ENCODE data around the gene JOSD2.
A peak's percentile ranks its signal among the peaks of the same experiment; 100 is the strongest.
"Not testable (repeated sequence)": the region's sequence is repeated elsewhere in the genome, so short reads cannot be mapped to it uniquely, and the experiment has no call there.

JOSD2 gene

GRCh38 chr19:50478901-50479715 is 31.9 kb downstream of the JOSD2 start:
- H3K4me3 ChIP-seq (ENCODE audit: low read depth, low read length) = no peak overlapping the region

DNA sequence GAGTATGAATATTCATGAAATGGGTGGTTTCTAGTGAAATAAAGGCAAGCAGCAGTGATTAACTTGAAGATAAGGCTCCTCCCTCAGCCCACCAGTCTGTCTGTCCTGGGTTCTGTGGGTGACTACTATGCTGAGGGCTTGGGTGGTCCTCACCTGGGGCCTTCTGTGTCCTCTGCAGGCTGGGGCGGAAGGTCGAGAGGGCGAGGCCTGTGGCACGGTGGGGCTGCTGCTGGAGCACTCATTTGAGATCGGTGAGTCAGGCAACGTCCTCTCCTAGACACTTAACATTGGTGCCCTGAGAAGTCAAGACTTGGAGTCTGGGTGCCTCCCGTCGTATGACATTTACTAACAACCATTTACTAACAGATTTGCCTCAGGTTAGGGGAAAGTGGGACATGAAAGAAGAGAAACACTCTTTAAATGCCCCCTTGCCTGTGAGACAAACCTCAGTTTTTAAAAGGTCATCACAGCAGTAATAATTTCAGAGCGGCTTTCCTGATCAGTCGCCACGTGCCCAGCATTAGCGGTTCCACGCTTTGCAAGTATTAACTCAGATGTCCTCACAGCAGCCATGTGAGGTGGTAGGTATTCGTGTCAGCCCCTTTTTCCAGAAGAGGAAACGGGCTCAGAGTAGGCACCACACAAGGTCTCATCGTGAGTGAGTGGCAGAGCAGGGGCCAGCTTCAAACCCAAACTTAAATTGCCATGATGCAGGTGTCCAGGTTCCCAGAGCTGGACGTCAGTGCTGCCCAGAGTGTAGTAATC is 33.1 kb downstream of the JOSD2 start:
- no peak overlapping the region for H3K4me3 ChIP-seq (ENCODE audit: low read depth, low read length)

DNA sequence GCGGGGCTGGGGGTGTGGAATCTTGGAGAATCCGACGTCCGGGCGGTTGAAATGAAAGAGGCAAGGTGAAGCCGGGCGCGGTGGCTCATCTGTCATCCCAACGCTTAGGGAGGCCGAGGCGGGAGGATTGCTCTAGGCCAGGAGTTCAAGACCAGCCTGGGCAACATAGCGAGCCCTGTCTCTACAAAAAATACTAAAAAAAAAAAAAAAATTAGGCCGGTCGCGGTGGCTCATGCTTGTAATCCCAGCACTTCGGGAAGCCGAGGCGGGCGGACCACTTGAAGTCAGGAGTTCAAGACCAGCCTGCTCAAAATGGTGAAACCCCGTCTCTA is 34.1 kb downstream of the JOSD2 start:
- H3K4me3 ChIP-seq (ENCODE audit: low read depth, low read length) = peak overlapping the region; percentile 93

- H3K4me3 ChIP-seq (ENCODE audit: low read depth, low read length) = peak within 1 kb of the TSS; percentile 93
Measured at GRCh38 chr19:50476224-50476906, 34.6 kb downstream of the JOSD2 start, which contains the start of the genes EMC10 and GARIN5A. Gene EMC10 (plus strand): TSS chr19:50476507. CDS start chr19:50476545, 38 bp downstream. Gene GARIN5A (minus strand): TSS chr19:50476848. CDS start chr19:50476388, 460 bp downstream.

GRCh38 chr19:50475736-50476223 is 35.2 kb downstream of the JOSD2 start:
- peak overlapping the region; percentile 22 for H3K4me3 ChIP-seq (ENCODE audit: low read depth, low read length)

DNA sequence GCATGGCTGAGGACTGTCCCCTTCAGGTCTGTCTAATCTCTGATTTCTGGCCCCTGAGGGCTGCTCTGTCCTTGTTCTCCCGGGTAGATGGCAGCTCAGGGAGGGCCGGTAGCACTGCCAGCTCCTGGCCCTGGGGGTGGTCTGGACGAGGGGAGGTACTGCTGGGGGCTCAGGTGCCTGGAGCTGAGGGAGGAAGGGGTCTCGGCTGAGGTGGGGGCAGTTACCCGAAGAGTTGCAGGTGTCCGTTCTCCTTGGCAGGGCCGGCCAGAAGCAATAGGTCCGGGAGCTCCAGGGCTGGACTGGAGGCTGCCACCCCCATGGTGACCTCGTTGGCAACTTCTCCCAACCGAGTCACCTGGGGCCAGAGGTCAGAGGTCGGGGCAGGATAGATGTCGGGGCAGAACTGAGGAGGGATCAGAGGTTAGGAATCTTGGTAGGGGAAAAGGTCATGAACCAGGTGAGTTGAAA is 35.9 kb downstream of the JOSD2 start:
- no peak overlapping the region for H3K4me3 ChIP-seq (ENCODE audit: low read depth, low read length)

DNA sequence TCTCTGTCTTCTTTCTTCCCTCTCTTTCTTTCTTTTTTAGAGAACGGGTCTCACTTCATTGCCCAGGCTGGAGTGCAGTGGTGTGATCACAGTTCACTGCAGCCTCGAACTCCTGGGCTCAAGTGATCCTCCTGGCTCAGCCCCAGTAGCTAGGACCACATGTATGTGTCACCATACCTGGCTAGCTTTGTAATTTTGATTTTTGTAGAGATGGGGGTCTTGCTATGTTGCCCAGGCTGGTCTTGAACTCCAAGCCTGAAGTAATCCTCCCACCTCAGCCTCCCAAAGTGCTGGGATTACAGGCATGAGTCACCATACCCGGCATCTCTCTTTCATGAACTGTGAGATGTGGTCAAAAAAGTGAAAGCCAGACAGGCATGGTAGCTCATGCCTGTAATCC is 37.7 kb downstream of the JOSD2 start:
- not testable (repeated sequence) for H3K4me3 ChIP-seq (ENCODE audit: low read depth, low read length)

DNA sequence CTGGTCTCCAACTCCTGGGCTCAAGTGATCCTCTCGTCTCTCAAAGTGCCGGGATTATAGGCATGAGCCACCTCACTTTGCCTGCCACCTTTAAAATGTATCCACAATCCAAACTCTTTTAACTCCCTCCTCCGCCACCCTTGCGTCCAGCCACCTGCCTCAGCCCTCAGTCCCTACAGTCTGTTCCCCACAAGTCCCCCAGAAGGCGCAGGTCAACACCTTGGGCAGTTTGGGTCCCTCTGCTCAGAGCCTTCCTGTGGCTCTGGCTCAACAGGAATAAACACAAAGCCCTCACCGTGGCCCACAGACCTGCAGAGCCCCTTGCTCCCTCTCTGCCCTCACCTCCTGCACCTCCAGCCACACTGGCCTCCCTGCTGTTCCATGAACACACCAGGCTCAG is 42.2 kb downstream of the JOSD2 start:
- no peak overlapping the region for H3K4me3 ChIP-seq (ENCODE audit: low read depth, low read length)

DNA sequence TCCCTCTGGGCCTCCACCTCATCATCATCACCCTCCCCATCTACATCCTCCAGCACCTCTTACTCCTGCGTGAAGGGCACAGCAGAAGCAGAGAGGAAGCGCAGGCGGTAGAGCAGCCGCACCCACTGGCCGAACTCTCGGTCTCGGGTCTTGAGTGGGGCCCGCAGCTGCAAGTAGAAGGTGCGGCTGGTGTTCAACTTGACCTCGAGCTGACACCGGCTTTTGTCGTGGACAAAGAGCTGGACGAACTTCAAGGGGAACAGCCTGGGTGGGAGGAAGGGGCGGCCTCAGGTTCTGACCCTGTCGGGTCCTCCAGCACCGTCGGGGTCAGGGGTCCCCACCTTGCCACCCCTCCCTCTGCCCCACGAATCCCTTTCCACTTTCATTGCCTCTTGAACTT is 43.4 kb downstream of the JOSD2 start:
- no peak overlapping the region for H3K4me3 ChIP-seq (ENCODE audit: low read depth, low read length)

DNA sequence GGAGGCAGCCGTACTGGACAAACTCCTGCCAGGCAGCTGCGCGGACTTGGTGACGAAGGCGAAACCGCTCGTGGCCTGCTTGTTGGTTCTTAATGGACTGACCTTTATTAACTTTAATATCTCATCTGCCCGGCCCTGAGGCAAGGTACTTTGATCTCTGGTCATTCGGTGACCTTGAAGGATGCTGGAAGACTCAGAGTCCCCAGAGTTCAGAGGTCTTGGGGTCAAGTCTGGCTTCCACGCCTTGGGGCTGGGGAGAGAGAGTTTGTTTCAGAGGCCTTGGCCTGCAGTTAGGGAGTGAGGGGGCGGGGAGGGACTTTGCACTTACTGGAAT is 44.3 kb downstream of the JOSD2 start:
- no peak overlapping the region for H3K4me3 ChIP-seq (ENCODE audit: low read depth, low read length)

- H3K4me3 ChIP-seq (ENCODE audit: low read depth, low read length) = no peak overlapping the region
Measured at GRCh38 chr19:50465986-50466705, 44.8 kb downstream of the JOSD2 start.

- H3K4me3 ChIP-seq (ENCODE audit: low read depth, low read length) = no peak overlapping the region
Measured at GRCh38 chr19:50465000-50465399, 46.0 kb downstream of the JOSD2 start.

DNA sequence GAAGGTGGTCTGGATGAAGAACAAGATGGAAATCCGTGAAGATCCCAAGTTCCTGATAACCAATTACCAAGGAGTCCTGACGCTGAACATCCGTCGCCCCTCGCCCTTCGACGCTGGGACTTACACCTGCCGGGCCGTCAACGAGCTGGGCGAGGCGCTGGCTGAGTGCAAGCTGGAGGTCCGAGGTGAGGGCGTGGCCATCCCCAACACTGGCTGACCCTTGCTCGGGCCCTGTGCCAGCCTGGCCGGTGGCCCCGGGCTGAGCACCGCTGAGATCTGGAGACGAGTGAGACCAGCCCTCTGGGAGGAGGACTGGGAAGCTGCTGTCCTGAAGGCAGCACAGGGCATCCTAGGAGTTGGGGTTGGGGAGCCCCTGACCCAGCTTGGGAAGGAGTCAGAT is 46.6 kb downstream of the JOSD2 start:
- no peak overlapping the region for H3K4me3 ChIP-seq (ENCODE audit: low read depth, low read length)

GRCh38 chr19:50462970-50463369 is 48.0 kb downstream of the JOSD2 start:
- no peak overlapping the region for H3K4me3 ChIP-seq (ENCODE audit: low read depth, low read length)

DNA sequence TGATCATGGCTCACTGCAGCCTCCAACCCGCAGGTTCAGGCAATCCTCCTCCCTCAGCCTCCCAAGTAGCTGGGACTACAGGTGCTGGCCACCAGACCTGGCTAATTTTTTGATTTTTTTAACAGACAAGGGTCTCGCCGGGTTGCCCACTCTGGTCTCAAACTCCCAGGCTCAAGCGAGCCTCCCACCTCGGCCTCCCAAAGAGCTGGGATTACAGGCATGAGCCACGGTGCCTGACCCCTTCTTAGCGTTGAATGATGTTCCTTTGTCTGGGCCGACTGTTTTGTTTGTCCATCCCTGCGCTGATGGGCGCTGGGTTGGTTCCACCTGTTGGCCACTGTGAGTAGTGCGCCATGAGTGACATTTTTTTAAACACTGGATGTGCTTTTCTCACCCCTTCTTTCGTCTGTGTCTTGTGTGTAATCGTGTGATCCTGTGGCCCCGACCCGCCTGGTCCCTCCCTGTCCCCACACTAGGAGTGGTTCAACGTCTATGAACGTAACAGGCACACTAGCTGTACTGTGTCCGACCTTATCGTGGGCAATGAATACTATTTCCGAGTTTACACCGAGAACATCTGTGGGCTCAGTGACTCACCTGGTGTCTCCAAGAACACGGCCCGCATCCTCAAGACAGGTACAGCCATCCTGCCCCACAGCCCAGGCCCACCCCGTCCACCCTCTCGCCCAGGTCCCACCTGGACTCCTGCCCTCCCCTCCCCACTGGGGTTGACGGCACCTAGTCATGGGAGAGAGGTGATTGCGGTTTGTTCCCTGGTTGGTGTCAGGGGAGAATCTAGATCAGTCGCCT is 49.7 kb downstream of the JOSD2 start:
- no peak overlapping the region for H3K4me3 ChIP-seq (ENCODE audit: low read depth, low read length)

DNA sequence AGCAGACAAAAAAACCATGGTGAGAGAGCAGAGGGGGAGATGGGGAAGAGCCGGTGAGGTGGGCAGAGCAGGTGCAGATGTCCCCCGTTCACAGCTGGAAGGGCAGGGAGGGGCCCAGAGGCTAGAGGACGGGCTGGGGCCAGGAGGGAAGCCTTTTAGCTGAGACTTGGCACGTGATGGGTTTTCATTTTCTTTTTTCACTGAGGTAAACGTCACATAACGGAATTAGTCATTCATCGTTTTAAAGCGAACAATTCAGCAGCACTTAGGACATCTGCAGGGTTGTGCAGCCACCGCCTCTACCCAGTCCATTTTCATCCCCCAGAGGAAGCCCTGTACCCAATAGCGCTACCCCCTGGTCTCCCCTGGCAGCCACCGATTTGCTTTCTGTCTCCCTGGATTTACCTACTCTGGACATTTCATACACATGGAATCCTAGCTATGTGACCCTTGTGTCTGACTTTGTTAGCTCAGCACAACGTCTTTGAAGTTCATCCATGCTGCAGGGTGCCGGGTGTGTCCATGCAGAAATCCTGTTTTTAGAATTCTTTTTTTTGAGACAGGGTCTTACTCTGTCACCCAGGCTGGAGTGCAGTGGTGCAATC is 50.7 kb downstream of the JOSD2 start:
- H3K4me3 ChIP-seq (ENCODE audit: low read depth, low read length) = no peak overlapping the region

DNA sequence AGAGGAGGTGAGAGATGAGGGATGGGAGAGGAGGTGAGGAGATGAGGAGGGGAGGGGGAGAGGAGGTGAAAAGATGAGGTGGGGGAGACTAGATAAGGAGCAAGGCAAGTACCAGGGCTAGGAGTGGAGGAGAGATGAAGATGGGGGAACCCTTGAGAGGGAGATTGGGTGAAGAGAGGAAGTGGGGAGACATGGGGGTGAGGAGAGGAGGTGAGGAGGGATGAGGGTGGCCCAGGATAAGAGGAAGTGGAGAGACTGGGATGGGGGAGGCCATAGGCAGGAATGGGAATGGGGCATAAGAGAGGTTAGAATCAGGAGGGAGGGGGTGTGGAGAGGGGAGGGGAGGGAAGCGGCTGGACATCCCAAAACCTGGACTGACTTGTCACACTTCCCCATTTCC is 51.4 kb downstream of the JOSD2 start:
- H3K4me3 ChIP-seq (ENCODE audit: low read depth, low read length) = no peak overlapping the region

DNA sequence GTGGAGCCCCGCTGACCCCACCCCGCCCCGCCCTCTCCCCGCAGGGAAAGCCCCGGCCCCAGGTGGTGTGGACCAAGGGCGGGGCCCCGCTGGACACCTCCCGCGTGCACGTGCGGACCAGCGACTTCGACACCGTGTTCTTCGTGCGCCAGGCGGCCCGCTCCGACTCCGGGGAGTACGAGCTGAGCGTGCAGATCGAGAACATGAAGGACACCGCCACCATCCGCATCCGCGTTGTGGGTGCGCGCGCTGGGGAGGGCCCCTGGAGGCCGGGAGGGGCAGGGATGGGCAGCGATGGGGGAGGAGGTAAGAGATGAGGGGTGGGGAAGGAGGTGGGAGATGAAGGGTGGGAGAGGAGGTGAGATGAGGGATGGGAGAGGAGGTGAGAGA is 51.9 kb downstream of the JOSD2 start:
- no peak overlapping the region for H3K4me3 ChIP-seq (ENCODE audit: low read depth, low read length)

GRCh38 chr19:50458396-50459066 is 52.5 kb downstream of the JOSD2 start:
- H3K4me3 ChIP-seq (ENCODE audit: low read depth, low read length) = no peak overlapping the region
